Transverse colon (tissue), 4 donors: Measurements from ENCODE around the gene UCK1. TPM values are rescaled to one million over a fixed set of nuclear protein-coding genes. Genes with fewer than 3 reads are reported as not detected.

Experiments
- DNase-seq: peaks from one replicate; pipeline ENCODE4 v3.0.0-alpha.2; 2019
- H3K27ac ChIP-seq, 4 donors: fragments of 200-600 bp; sonication (generic); 2 replicates each; pipeline ENCODE4 v1.5.1; 2016 to 2018; ENCODE audit warnings: inconsistent platforms in 4 of 4
- H3K27me3 ChIP-seq: fragments of 200-600 bp; sonication (generic); 2 replicates; pipeline ENCODE4 v1.5.1; 2017; ENCODE audit warnings: inconsistent platforms
- H3K36me3 ChIP-seq, 4 donors: fragments of 200-600 bp; sonication (generic); 2 replicates each; pipeline ENCODE4 v1.5.1; 2017 to 2019; ENCODE audit warnings: inconsistent platforms in 4 of 4
- H3K4me1 ChIP-seq, 4 donors: fragments of 200-600 bp; sonication (generic); 2 replicates each; pipeline ENCODE4 v1.5.1; 2017 to 2020; ENCODE audit warnings: inconsistent platforms in 4 of 4
- H3K4me3 ChIP-seq, 4 donors: fragments of 200-600 bp; sonication (generic); 1 replicate in 1 of 4; 2 replicates in 3 of 4; pipeline versions ENCODE4 v1.5.1 to v1.6.1; 2017 to 2019; ENCODE audit warnings: inconsistent platforms in 4 of 4
- H3K9me3 ChIP-seq, 2 donors: fragments of 200-600 bp; sonication (generic); 2 replicates each; pipeline ENCODE4 v1.5.1; 2017 to 2019; ENCODE audit warnings: inconsistent platforms in 2 of 2
- CTCF ChIP-seq, 5 experiments: fragments of 200-600 bp in 3 of 5; fragments of 450-650 bp in 2 of 5; sonication (generic) in 3 of 5; IDR thresholded peaks; 1 replicate in 2 of 5; 2 replicates in 3 of 5; pipeline ENCODE4 v1.5.1; 2016 to 2017; ENCODE audit warnings: antibody characterized with exemption in 5 of 5, inconsistent platforms in 3 of 5, mild to moderate bottlenecking in 2 of 5, moderate library complexity in 1 of 5
- EP300 ChIP-seq: sonication (generic); formaldehyde crosslinking; IDR thresholded peaks from one replicate; pipeline ENCODE4 v1.6.1; 2017; ENCODE audit warnings: antibody characterized with exemption, low read depth
- POLR2A ChIP-seq: fragments of 450-650 bp; IDR thresholded peaks from one replicate; pipeline ENCODE4 v1.6.1; 2016; ENCODE audit warnings: antibody characterized with exemption, mild to moderate bottlenecking, moderate library complexity
- POLR2AphosphoS5 ChIP-seq, 3 donors: sonication (generic); formaldehyde crosslinking; IDR thresholded peaks; one replicate each; pipeline ENCODE4 v1.6.1; 2016; ENCODE audit warnings: antibody characterized with exemption in 3 of 3
- WGBS, 2 donors: methylation state at CpG; one replicate each; pipeline ENCODE4 v1.1.5; 2018; ENCODE audit warnings: low coverage in 1 of 2; 5-methylcytosine and 5-hydroxymethylcytosine counted together
- in situ Hi-C, 4 donors: fragments of 200-750 bp; cut with MboI; loops; one replicate each; pipeline versions ENCODE4 v1.15.0 to v1.15.1; 2017; ENCODE audit warnings: low sequenced_read_pairs in 3 of 4, low pct_ligation_motif_present in 1 of 4, low pct_unique_long_range_greater_than_20kb in 1 of 4
- intact Hi-C: fragments of 100-400 bp; cut with DNase I; formaldehyde crosslinking; loops from one replicate; pipeline ENCODE4 v1.15.1; 2023; ENCODE audit warnings: low total_unique reads
- total RNA-seq, 4 donors: library from RNA; depleted of rRNA; stranded (reverse); fragments of >200 nt; gene quantifications; one replicate each; pipeline ENCODE4 v1.1.0, GENCODE V29; 2016

Gene UCK1
- total RNA-seq, 4 donors from 2014 or later, result 10.5 to 63.6 (median 35.3) TPM

GRCh38 chr9:131500377-131500776, 30.7 kb downstream of the UCK1 start:
- no peaks in the 10 kb centered on the region for H3K9me3 ChIP-seq
- no peak overlapping the region for H3K27ac ChIP-seq
- no peak for TF ChIP-seq POLR2AphosphoS5 (IDR thresholded peaks at IDR 0.05)
- no peak for TF ChIP-seq CTCF (IDR thresholded peaks at IDR 0.05)
- no peak for TF ChIP-seq POLR2A
- TF ChIP-seq EP300, result no peak
- H3K4me1 ChIP-seq, result peaks cover 9 to 25% (median 16%) of the 10 kb centered on the region in 4 donors
- H3K4me3 ChIP-seq, result no peak overlapping the region
- WGBS, 2 donors, result 70% methylated on average over 12 of the region's 12 CpGs; no CpG with 5 or more reads in 1 of the 2 donors
- in situ Hi-C loops (no loop called here), intact Hi-C loops (no loop called here)
- DNase-seq, result peak; percentile 21
- H3K36me3 ChIP-seq, result peaks cover 0 to 24% (median 8%) of the 10 kb centered on the region in 4 donors
- no peaks in the 10 kb centered on the region for H3K27me3 ChIP-seq

GRCh38 chr9:131499254-131499767, 31.8 kb downstream of the UCK1 start:
- WGBS, 2 donors, result 81 to 89% methylated on average over 5 to 7 of the region's 7 CpGs
- in situ Hi-C loops, result loop anchor here in 2 of 4 donors (25.0 kb wide), 2 partner anchors 137 to 238 kb away; partner anchors contain the start of gene RAPGEF1 (in 1 of the 2)
- TF ChIP-seq POLR2A (no peak), CTCF (IDR thresholded peaks at IDR 0.05) (no peak), POLR2AphosphoS5 (IDR thresholded peaks at IDR 0.05) (peak in 1 of 3 donors; percentile 10)
- Histone ChIP-seq H3K4me3 (no peak overlapping the region), H3K9me3 (no peaks in the 10 kb centered on the region), H3K27ac (no peak overlapping the region), H3K36me3 (peaks cover 0 to 33% (median 11%) of the 10 kb centered on the region in 4 donors), H3K27me3 (no peaks in the 10 kb centered on the region), H3K4me1 (peaks cover 9 to 23% (median 15%) of the 10 kb centered on the region in 4 donors)
- intact Hi-C loops, result no loop called here
- no peak for DNase-seq

- whole genome bisulfite sequencing, 2 donors, result 54 to 80% methylated on average over 3 to 10 of the region's 10 CpGs
- TF ChIP-seq POLR2A (no peak), POLR2AphosphoS5 (IDR thresholded peaks at IDR 0.05) (no peak), EP300 (no peak), CTCF (IDR thresholded peaks at IDR 0.05) (no peak)
- H3K4me3 ChIP-seq, result no peak overlapping the region
- no peaks in the 10 kb centered on the region for H3K27me3 ChIP-seq
- H3K4me1 ChIP-seq, result peaks cover 0 to 7% (median under 1%) of the 10 kb centered on the region in 4 donors
- DNase-seq, result peak; percentile 26
- intact Hi-C loops (no loop called here), in situ Hi-C loops (loop anchor here in 2 of 4 donors (25.0 kb wide), 2 partner anchors 135 to 240 kb away; partner anchors contain the start of gene RAPGEF1 (in 1 of the 2))
- peak overlapping the region in 1 of 4 donors; percentile 24 for H3K27ac ChIP-seq
- H3K9me3 ChIP-seq, result no peaks in the 10 kb centered on the region
- H3K36me3 ChIP-seq, result peaks cover 0 to 56% (median 24%) of the 10 kb centered on the region in 4 donors
Measured at GRCh38 chr9:131496844-131497405, 34.1 kb downstream of the UCK1 start.

GRCh38 chr9:131495785-131496184, 35.3 kb downstream of the UCK1 start:
- TF ChIP-seq POLR2A (no peak), POLR2AphosphoS5 (IDR thresholded peaks at IDR 0.05) (no peak), EP300 (no peak), CTCF (IDR thresholded peaks at IDR 0.05) (no peak)
- DNase-seq, result no peak
- in situ Hi-C loops, result loop anchor here in 2 of 4 donors (25.0 kb wide), 2 partner anchors 133 to 242 kb away; partner anchors contain the start of gene RAPGEF1 (in 1 of the 2)
- H3K27me3 ChIP-seq, result no peaks in the 10 kb centered on the region
- intact Hi-C loops, result no loop called here
- H3K36me3 ChIP-seq, result peaks cover 0 to 68% (median 30%) of the 10 kb centered on the region in 4 donors
- H3K4me3 ChIP-seq, result no peak overlapping the region
- H3K4me1 ChIP-seq, result no peaks in the 10 kb centered on the region
- no peaks in the 10 kb centered on the region for H3K9me3 ChIP-seq
- 90% methylated on average over 2 to 22 of the region's 22 CpGs for WGBS, 2 donors
- no peak overlapping the region for H3K27ac ChIP-seq
